OCI-LY7 (cell line): ENCODE results near the gene SOX8. TPM values are rescaled to one million over a fixed set of nuclear protein-coding genes. Genes with fewer than 3 reads are reported as not detected.

Experiments
- BruUV-seq: library from RNA; stranded (reverse); fragments of 400-500 nt; replicated peaks from 2 replicates; lab custom pipeline; 2021; lab: Mats Ljungman, UMichigan
- CTCF ChIA-PET: fragments of 300-600 bp; sonication (Branson Sonifier 250); formaldehyde crosslinking; loops from one replicate; lab custom pipeline; 2022; ENCODE audit warnings: antibody characterized with exemption; ENCODE audit not compliant: unreplicated experiment; lab: Charles Lee
- POLR2A ChIA-PET: fragments of 300-600 bp; sonication (Branson Sonifier 250); formaldehyde crosslinking; loops from one replicate; lab custom pipeline; 2022; ENCODE audit warnings: antibody characterized with exemption; lab: Charles Lee
- DNase-seq: peaks from one replicate; pipeline ENCODE4 v3.0.0-alpha.2; 2015; ENCODE audit warnings: low spot score
- H2AFZ ChIP-seq: fragments of 200-600 bp; sonication (generic), shearing (Covaris generic); 2 replicates; pipeline ENCODE4 v1.6.1; 2014; ENCODE audit warnings: mild to moderate bottlenecking, antibody characterized with exemption, low read length, moderate library complexity
- H3K27ac ChIP-seq: fragments of 200-600 bp; sonication (generic); 2 replicates; pipeline ENCODE4 v1.5.1; 2014; ENCODE audit warnings: mixed run types, low read depth, mild to moderate bottlenecking, moderate library complexity, low read length, inconsistent platforms; ENCODE audit not compliant: poor library complexity, severe bottlenecking
- H3K36me3 ChIP-seq: fragments of 200-600 bp; sonication (generic); 2 replicates; pipeline ENCODE4 v1.6.1; 2014; ENCODE audit warnings: mild to moderate bottlenecking, antibody characterized with exemption, low read length, moderate library complexity, mixed read lengths; ENCODE audit not compliant: insufficient read depth
- H3K4me1 ChIP-seq: fragments of 200-600 bp; sonication (generic); 2 replicates; pipeline ENCODE4 v1.5.1; 2014; ENCODE audit warnings: mild to moderate bottlenecking, low read length; ENCODE audit not compliant: insufficient read depth, poor library complexity, severe bottlenecking
- H3K4me2 ChIP-seq: fragments of 200-600 bp; sonication (generic); 2 replicates; pipeline ENCODE4 v1.6.1; 2014; ENCODE audit warnings: mild to moderate bottlenecking, low read length
- H3K4me3 ChIP-seq: fragments of 200-600 bp; sonication (generic); 2 replicates; pipeline ENCODE4 v1.5.1; 2014; ENCODE audit warnings: mild to moderate bottlenecking, low read depth, low read length; ENCODE audit not compliant: poor library complexity, severe bottlenecking
- H3K79me2 ChIP-seq: fragments of 200-600 bp; sonication (generic); 2 replicates; pipeline ENCODE4 v1.6.1; 2016; ENCODE audit warnings: low read depth, mild to moderate bottlenecking, low read length, moderate library complexity, mixed read lengths; ENCODE audit not compliant: insufficient read depth
- H3K9me2 ChIP-seq: fragments of 200-600 bp; sonication (generic); 2 replicates; pipeline ENCODE4 v1.6.1; 2016; ENCODE audit warnings: mild to moderate bottlenecking, low read length, mixed read lengths; ENCODE audit not compliant: insufficient read depth
- H3K9me3 ChIP-seq: fragments of 200-600 bp; sonication (generic); 2 replicates; pipeline ENCODE4 v1.6.1; 2014; ENCODE audit warnings: mild to moderate bottlenecking, mixed run types, low read length, mixed read lengths
- H4K20me1 ChIP-seq: fragments of 200-600 bp; sonication (generic); 2 replicates; pipeline ENCODE4 v1.6.1; 2014; ENCODE audit warnings: mild to moderate bottlenecking, antibody characterized with exemption, low read length, moderate library complexity, mixed read lengths; ENCODE audit not compliant: insufficient read depth
- EZH2phosphoT487 ChIP-seq: fragments of 200-600 bp; sonication (generic); IDR thresholded peaks from 2 replicates; pipeline ENCODE4 v1.6.1; 2018; ENCODE audit warnings: low read depth, borderline replicate concordance, mild to moderate bottlenecking, mixed run types, antibody characterized with exemption, low read length, moderate library complexity, mixed read lengths
- intact Hi-C: fragments of 100-400 bp; cut with micrococcal nuclease; formaldehyde crosslinking; loops from one replicate; pipeline ENCODE4 v1.10.0; 2022; ENCODE audit not compliant: unreplicated experiment
- total RNA-seq, 2 experiments: library from RNA; depleted of rRNA in 1 of 2; stranded (reverse); fragments of >200 nt in 1 of 2; shearing (Covaris generic) in 1 of 2; gene quantifications; 2 replicates each; pipeline ENCODE4 v1.2.3, GENCODE V29; 2014 to 2022
- TF ChIP-seq, protein P1 (sequence below): fragments of 200-600 bp; sonication (generic); conservative IDR thresholded peaks from 2 replicates; pipeline ENCODE4 v1.5.1; 2014; ENCODE audit warnings: mild to moderate bottlenecking, antibody characterized with exemption, low read length, moderate library complexity, mixed read lengths

Gene SOX8
- total RNA-seq, 2 experiments from 2014 or later = 0.85 to 2.4 TPM

DNA sequence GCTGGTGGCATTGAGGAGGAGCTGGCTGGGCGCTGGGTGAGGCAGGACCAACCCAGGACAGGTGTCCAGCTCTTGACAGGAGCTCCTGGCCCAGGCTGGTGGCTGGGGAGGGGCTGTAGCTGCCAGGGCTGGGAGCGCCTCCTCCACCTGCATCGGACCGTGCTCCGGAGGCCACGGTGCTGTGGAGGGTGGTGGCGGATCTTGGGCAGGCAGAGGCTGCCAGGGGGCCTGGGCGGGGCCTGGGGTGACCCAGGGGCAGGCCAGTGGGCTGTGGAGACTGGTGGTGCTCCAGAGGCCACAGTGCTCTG lies 32.0 kb downstream of the SOX8 start:
- Histone ChIP-seq H3K9me3 (no peaks in the 10 kb centered on the region), H3K27ac (no peak overlapping the region), H4K20me1 (no peaks in the 10 kb centered on the region), H2AFZ (no peak overlapping the region), H3K4me2 (no peak overlapping the region), H3K79me2 (no peaks in the 10 kb centered on the region), H3K9me2 (no peaks in the 10 kb centered on the region), H3K4me1 (no peaks in the 10 kb centered on the region), H3K36me3 (no peaks in the 10 kb centered on the region), H3K4me3 (no peak overlapping the region)
- ChIA-PET CTCF (no interaction called here), POLR2A (no interaction called here)
- no TSS peak for BruUV-seq
- intact Hi-C loops = no loop called here
- TF ChIP-seq, protein P1, sequence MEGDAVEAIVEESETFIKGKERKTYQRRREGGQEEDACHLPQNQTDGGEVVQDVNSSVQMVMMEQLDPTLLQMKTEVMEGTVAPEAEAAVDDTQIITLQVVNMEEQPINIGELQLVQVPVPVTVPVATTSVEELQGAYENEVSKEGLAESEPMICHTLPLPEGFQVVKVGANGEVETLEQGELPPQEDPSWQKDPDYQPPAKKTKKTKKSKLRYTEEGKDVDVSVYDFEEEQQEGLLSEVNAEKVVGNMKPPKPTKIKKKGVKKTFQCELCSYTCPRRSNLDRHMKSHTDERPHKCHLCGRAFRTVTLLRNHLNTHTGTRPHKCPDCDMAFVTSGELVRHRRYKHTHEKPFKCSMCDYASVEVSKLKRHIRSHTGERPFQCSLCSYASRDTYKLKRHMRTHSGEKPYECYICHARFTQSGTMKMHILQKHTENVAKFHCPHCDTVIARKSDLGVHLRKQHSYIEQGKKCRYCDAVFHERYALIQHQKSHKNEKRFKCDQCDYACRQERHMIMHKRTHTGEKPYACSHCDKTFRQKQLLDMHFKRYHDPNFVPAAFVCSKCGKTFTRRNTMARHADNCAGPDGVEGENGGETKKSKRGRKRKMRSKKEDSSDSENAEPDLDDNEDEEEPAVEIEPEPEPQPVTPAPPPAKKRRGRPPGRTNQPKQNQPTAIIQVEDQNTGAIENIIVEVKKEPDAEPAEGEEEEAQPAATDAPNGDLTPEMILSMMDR = no peak
- TF ChIP-seq EZH2phosphoT487 = no peak
- no peak for DNase-seq

DNA sequence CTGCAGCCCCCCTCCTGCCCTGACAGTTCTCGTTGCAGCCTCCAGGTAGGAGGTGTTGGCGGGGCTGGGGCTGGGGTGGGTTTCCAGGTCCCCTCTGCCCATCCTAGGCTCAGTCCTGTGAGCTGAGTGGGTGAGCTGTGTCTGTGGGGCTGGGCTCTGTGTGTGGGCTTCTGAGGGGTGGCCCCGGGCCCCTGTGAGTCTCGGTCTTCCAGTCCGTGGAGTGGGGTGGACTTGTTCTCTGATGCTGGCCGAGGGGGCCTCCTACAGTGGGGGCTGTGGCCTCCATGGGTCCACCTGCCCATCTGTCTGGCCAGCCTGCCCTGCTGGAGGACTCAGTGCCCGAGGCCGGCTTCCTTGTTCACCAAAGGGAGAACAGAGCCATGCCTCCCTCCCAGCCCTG lies 32.7 kb downstream of the SOX8 start:
- intact Hi-C loops = no loop called here
- no peak for TF ChIP-seq EZH2phosphoT487
- BruUV-seq = no TSS peak
- Histone ChIP-seq H3K4me2 (no peak overlapping the region), H3K27ac (no peak overlapping the region), H3K9me3 (no peaks in the 10 kb centered on the region), H3K4me1 (no peaks in the 10 kb centered on the region), H4K20me1 (no peaks in the 10 kb centered on the region), H3K4me3 (no peak overlapping the region), H3K36me3 (no peaks in the 10 kb centered on the region), H3K9me2 (no peaks in the 10 kb centered on the region), H2AFZ (no peak overlapping the region), H3K79me2 (no peaks in the 10 kb centered on the region)
- no peak for DNase-seq
- CTCF ChIA-PET = no interaction called here
- POLR2A ChIA-PET = no interaction called here

DNA sequence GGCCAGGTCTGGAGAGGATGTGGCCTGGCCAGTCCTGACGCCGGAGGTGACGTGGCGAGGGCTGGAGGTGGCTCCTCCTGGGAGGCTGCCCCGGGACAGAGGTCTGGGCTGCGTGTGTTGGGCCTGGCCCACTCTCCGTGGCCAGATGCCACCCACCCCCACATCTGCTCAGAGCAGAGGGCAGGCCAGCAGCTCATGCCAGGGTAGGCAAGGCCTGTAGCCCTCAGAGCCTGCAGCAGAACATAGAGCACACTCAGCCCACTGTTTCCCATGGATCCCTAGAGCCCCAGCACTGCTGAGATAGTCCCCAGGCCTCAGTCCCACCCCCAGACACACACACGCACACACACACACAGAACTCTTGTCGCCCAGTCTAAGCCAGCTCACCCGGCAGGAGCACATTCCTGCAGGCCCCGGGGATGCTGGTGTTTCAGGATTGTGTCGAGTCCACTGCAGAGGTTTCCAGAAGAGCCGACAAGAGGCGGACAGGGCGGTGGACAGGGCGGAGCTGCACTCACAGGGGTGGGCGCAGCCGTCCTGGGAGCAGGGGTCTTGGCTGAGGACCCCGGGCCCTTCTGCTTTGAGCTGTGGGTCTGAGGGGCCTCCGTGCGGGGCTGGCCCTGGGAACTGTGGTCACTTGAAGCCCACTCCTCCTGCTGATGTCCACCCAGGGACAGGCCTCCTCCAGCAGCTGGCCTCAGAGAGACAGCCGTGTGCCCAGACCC lies 33.4 kb downstream of the SOX8 start:
- TF ChIP-seq, protein P1 = no peak
- TF ChIP-seq EZH2phosphoT487 = no peak
- Histone ChIP-seq H3K4me3 (no peak overlapping the region), H3K79me2 (no peaks in the 10 kb centered on the region), H3K9me2 (no peaks in the 10 kb centered on the region), H4K20me1 (no peaks in the 10 kb centered on the region), H2AFZ (no peak overlapping the region), H3K9me3 (no peaks in the 10 kb centered on the region), H3K4me1 (no peaks in the 10 kb centered on the region), H3K27ac (no peak overlapping the region), H3K36me3 (no peaks in the 10 kb centered on the region), H3K4me2 (no peak overlapping the region)
- ChIA-PET POLR2A (no interaction called here), CTCF (no interaction called here)
- intact Hi-C loops = no loop called here
- no peak for DNase-seq
- BruUV-seq = no TSS peak
